Activated naive CD4-positive, alpha-beta T cell treated with anti-CD3 and anti-CD28 coated beads, Interleukin-2, amount 50 U/mL, for 16 hours (primary cell): Measurements from ENCODE around the gene GRIK4.
"Not testable (repeated sequence)": the region's sequence is repeated elsewhere in the genome, so short reads cannot be mapped to it uniquely, and the experiment has no call there.

Experiments
- DNase-seq: peaks from one replicate; pipeline ENCODE4 v3.0.0-alpha.2; 2020

Gene GRIK4

DNA sequence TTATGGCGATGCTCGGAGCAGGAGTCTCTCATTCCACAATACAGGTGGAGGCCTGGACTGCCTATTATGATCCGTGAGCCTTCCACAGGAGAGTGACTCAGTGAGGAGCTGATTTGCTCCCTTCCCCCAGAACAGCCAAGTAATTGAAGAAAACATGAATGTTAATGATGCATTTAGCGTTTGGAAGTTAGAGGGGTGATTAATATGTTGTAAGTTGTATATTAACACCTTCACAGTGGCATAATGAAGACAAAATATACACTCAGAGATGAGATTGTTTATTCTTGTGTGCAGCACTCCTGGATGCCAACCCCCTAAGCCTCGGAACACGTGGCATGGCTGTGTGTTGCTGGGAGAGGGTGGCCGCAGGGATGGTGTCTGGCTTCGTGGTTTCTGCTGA, 98.6 kb downstream of the GRIK4 start:
- no peak for DNase-seq

DNA sequence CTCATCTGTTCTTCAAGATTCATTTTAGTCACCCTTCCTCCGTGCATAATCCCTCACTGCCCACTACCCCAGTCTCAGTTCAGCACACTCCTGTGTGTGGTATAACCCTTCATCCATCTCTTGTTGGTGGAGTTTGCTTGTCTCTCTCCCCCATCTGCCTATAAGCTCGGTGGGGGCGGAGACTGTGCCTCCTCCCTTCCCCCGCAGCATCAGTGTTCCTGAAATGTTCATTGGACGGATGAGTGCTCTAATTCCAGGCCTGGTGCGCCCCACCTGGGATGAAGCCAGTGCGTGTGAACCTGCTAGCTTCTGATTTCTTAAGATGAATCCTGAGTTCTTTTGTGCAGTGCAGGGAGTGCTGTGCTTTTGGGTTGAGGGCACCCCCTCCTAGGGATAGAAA, 100.0 kb downstream of the GRIK4 start:
- DNase-seq = no peak

DNA sequence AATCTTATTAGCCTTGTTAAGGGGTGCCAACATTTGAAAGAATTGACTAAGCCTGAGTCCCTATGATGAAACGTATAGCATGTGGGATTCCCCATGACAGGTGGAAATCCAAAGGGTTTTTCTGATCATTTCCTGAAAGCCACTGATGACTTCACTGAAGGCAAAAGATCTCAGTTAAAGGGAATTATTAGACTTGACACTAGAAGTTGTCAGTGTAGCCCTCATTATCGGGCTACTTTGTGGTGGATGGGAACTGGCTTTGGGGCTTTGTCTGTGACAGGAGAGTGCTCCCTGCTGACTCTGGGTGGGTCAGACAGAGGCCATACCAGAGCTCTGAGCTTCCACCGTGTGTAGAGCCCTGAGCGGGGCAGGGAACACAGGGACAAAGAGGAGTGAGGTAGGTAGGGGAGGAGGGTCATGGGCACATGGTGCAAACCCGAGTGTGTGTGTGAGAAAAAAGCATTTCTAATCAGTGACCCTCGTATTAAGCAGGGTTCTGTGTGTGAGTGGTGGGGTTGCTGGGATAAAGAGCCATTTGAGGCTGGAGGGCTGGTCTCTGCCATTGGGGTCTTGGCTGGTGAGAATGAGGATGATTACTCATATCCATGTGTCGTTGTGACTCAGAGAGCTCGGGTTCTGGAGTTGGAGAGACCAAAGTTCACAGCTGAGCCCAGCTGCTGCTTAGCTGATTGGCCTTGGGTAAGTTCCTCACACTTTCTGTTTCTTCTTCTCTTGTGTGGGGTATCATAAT, 101.1 kb downstream of the GRIK4 start:
- DNase-seq = no peak

DNA sequence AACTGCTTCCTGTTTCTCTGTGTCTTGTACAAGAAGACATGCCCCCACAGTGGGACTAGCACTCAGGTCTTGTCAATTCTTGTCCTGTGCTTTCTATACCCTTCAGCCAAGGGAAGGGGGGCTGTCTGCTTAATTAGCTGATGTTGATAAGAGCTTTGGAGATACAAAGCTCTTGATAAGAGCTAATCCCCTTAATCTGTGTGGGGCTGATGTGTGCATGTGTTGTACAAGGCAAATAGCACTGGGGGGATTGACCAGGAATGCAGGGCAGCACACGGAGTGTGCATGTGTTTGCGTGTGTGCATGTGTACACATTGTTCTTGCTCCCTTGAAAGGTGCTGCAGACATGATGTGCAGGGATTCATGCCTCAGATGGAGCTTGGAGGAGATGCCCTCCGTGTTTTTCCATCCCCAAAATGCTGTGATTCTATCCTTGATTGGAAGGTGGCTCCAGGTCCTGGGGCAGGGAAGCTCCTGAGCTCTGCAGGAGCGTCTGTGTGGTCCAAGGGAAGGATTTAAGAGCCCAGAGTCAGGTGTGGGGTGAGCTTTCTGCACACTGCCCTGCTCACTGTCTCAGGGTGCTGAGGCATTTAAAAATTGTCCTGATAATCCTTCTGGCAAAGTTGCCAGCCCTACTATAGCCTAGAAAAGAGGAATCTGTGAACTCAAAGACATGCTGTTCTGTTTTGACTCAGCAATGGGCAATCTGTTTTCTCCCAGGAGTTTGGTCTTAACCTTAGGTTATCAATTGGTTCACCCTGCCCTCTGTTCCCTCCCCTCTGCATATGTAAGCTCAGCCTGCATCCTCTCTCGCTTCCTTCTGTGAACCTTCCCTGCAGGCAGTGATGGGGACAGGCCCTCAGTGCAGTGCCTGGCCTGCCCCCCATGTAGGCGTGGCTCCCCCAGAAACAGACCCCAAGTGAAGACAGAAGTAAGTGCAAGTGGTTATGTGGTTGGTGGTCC, 102.0 kb downstream of the GRIK4 start:
- DNase-seq = no peak

DNA sequence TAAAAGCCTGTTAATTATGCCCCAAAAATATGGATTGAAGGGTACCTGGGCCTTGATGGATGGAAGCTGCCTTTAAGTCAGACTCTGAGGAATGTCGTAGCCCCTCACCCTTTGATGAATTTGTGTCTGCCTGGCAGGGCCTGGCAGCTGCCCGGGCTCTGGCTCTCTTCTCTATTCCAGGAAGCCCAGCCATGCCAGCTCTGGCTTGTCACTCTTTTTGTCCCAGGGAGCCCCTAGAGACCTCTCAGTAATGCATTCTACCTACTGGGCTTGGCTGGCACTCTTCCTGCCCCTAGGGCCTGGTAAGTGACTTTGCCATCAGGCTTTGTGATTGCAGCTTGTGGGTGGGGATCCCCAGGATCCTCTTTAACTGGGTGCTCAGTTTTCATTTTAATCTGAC, 103.8 kb downstream of the GRIK4 start:
- no peak for DNase-seq

DNA sequence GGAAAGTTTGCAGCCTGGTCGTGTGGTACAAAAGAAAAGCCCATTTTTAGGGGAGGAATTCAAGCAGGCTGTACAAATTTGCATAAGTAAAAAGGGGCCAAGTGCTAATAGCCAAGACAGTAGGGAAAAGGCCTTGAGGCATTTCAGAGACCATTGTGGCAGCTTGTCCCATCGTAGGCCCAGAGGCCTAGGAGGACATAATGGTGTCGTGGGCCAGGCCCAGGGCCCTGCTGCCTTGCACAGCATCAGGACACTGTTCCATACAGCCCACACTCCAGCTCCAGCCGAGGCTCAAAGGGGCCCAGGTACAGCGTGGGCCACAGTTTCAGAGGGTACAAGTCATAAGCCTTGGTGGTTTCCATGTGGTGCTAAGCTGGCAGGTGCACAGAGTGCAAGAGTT, 106.9 kb downstream of the GRIK4 start:
- DNase-seq = no peak

DNA sequence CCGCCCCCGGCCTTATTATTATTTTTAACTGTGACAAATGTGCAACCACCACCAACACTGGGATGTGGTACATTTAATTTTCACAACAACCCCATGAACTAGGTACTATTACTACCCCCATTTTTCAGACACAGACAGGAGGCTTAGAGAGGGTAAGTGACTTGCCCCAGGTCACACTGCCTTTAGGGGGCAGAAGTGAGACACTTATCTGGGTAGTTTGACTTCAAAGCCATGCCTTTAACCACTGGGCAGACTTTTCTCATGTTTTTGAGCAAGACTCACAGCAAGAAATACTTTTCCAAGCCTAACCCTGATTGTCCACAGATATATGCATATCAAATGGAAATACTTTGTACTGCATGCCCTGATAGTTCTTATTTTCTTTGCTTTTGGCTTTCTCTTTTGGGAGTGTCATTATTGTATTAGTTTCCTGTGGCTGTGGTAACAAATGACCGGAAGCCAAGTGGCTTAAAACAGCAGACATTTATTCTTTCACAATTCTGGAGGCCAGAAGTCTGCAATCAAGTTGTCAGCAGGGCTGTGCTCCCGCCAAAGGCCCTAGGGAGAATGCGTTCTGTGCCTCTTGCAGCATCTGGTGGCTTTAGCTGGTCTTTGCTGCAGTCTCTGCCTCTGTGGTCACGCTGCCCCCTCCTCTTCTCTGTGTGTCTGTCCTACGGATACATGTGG, 110.8 kb downstream of the GRIK4 start:
- no peak for DNase-seq

DNA sequence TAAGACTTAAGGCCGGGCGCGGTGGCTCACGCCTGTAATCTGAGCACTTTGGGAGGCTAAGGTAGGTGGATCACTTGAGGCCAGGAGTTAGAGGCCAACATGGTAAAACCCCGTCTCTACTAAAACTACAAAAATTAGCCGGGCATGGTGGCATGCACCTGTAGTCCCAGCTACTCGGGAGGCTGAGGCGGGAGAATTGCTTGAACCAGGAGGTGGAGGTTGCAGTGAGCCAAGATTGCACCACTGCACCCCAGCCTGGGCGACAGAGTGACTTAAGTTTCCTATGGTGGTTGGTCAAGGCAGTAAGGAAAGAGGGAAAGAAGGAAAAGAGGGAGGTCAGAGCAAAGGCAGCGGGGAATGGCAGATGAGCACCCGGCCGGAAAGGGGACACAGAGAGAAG, 113.4 kb downstream of the GRIK4 start:
- not testable (repeated sequence) for DNase-seq

DNA sequence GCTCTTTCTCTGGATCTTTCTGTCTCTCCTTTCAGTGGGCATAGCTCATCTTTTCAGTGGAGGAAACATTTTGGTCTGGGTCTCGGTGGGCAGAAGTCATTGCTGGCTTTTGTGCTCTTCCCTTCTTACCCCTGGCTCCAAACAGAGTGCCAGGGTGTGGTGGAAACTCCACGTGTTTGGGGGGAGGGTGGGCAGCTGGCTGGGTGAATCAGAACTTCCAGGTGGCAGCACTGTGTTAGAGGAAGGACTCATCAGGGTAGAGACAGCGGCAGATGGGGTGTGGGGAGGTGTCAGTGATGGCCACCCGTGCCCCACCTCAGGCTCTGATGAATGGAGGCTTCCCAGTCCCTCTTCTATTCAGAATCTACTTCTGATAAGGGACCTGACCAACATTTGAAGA, 114.0 kb downstream of the GRIK4 start:
- DNase-seq = no peak

DNA sequence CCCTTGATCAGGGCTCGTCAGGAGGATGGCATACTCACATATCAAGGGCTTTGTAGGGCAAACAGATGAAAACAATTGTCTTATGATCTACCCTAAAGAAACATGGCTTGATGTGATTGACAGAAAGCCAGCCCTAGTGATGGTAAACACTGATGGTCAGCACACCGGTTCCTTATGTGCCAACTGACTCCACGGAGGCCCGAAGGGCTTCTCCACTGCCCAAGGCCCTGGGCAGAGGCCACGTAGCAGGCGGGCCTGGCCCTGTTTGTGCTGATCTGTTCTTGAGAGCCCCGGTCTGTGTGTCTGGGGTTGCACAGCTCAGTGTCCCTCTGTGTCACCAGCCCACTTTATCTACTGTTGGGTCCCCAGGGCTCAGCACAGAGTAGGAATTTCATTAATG, 115.2 kb downstream of the GRIK4 start:
- no peak for DNase-seq

DNA sequence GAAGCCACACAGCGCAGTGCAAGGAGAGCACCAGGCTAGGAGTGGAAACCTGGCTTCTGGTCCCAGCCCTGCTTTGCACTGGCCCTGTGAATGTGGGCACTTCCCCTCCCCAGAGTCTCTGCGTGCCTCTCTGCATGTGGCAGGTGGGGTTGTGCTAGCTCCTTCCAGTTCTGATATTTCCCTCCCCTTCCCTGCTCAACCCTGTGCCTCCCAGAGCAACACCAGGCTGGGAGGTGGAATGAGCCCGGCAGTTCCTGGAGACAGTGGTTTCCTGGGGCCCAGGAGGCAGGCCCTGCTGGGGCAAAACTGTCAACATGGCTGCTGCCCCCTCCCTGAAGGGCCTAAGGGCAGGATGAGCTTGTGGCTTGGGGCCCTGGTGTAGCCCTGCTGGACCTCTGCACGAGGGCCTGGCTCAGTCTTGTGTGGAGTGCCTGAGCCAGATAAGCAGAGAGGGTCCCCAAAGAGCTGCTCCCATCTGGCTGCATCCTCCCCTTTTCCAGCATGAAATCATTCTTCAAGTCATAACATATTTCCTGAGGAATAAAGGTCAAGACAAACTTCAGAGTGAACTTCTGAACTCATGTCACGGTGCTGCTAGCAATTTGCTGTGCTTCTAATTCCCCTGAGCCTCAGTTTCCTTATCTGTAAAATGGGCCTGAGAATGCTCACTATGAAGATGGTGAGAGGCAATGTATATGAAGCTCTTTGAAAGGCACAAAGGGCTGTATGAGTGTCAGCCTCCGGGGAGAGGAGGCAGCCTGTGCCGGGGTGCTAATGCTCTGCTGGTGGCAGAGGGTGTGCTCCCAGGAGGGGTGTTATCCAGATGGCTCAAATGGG, 116.0 kb downstream of the GRIK4 start:
- no peak for DNase-seq

DNA sequence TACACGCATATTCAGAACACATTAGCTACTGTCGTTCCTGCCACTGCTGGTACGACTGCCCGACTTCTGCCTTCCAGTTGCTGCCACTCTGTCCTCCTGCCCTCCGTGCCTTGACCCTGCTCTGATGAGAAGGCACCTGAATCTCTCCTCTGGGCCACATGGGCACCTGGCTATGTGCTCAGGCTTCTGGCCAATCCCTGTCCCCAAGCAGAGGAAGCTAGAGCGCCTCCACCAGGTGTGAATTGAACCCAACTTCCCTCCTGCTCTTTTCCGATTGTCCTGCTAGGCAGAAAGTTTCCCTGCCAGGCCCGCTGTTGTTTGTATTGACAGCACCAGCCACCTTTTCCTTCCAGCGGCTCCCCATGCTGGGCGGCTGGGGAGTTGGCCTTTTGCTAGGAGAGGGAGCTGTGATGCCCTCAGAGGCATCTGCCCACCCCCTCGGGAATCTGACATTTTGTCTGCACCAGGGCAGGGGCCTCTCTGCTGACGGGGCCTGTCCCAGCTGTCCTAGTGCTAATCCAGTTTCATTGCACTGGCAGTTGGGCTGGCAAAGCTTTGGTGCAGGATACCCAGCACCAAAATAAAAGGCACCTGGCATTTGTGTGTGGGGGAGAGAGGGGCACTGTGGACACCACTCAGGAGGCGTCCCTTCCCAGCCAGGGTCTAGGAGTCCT, 118.0 kb downstream of the GRIK4 start:
- no peak for DNase-seq

DNA sequence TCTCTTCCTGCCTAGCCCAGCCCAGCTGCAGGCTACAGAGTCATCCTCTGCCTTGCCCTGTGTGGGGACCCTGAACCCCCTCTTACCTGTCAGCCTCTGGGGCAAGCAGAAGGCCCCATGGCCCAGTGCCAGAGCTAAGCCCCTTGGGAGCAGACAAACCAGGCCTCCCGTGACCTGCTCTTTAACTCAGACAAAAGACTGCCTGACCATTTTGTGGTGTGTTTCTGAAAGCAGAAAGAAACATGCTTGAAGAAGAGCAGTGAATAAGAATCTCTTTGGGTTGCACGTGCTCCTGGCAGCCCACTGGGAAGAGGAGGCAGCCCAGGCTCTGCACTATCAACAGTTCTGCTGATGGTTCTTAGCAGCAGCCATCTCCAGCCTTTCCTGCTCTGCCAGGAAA, 118.6 kb downstream of the GRIK4 start:
- DNase-seq = no peak

DNA sequence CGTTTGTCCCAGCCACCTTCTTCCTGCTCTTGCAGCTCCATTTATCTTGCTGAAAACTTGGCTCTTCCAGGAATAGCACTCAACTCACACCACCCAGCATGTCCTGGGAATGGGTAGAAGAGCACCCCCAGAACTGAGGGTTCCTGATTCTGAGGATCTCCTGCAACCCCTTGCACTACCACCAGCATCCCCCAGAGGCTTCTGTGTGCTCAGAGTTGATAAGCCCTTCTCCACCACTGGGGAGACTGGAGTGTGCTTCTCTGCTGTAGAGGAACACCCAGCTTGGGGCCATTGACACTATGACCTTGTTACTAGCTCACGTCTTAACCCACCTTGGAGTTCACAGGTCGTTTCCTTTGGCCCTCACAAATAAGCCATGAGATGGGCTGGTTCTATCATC, 121.0 kb downstream of the GRIK4 start:
- no peak for DNase-seq

DNA sequence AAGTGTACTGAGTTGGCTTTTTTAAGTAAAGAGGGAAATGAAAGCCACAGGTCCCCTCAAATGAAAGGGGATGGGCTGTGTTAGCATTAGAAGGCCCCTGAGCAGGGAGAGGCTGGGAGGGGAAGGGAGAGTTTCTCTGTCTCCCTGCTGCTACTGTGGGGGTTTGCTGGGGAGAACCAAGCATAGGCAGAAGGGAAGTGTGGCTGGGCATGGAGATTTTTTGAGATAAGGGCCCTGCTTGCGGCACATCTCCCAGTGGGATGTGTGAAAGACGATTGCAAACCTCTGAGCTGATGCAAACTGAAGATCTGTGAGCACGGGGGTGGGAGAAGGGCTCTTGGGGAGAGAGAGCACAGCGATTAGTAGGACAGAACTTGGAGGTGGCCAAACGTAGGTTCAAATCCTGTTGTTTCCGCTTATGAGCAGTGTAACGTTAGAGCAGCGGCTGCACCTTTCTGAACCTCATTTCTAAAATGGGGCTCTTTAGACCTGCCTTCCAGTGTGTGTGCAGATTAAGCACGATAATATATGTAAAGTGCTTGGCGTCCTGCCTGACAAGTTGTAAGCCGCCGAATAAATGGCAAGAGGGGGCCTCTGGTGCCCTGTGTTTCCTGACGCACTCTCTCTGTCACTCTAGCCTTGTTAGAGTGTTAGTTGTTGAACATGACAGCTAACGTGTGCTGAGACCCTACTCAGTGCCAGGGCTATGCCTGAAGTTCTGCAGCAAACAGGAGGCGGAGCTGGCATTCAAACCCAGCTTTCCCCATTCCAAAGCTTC, 122.3 kb downstream of the GRIK4 start:
- no peak for DNase-seq

DNA sequence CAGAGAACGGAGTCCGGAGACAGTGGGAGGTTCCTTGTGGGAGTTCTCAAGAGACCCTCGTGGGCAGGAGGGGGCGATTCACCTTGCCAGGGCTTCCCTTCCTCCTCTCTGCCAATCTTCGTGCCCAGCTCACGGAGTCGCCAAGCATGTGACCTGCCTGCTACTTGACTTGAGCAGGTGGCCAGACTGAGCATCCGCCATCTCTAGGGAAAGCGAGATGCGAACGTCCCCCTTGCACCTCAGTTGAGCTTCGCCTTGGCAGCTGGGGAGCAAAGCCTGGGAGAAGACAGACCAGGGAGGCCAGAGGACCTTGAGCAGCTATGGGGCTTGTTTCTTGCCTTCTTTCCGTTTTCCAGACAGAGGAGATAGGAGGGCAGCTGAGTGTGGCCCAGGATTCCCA, 123.2 kb downstream of the GRIK4 start:
- no peak for DNase-seq

DNA sequence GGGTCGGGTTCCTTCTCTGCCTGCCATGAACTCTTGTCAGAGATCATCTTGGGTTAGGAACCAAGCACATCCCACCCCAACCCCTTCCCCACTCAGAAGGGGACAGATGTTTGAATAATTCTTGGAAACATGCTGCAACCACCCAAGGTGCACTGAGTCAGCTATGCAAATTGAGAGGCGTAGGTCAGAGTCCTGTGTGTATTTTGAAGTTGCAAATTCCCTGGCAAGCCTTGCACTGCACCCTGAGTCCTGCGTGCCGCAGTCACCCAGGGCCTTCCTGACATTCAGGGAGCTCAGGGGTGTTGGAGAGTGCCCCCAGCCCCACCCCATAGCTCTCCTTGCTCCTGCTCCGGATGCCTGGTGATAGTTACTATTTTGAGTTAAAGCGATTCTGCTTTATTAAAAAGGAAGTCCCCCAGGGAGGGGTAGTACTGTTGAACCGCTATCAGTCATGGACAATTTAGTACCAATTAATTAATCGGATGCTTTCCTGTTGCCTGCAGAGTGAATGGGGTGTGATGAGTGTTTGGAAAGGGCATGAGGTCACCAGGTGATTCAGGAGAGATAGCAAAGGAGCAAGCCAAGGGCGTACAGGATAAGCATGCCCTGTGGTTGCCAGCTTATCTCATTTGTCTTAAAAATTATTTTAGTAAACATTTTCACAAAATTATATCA, 123.7 kb downstream of the GRIK4 start:
- no peak for DNase-seq

DNA sequence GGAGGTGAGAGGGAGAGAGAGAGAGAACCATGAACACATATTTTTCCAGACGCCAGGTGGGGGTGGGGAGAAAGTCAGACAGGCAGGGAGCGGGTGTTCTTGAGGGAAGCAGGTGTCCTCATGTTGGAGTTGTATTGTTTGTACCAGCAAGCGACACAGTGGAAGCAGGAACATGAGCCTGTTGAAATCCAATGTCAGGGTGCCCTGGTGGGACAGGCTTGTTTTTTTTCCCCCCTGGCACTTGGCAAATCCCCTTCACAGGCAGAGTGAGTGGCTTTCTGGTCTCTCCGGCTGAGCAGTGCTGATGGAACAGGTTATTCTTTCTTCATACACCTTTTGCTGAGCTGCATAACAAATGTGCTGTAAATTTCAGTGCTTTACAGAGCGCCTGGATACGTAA, 125.6 kb downstream of the GRIK4 start:
- DNase-seq = no peak

DNA sequence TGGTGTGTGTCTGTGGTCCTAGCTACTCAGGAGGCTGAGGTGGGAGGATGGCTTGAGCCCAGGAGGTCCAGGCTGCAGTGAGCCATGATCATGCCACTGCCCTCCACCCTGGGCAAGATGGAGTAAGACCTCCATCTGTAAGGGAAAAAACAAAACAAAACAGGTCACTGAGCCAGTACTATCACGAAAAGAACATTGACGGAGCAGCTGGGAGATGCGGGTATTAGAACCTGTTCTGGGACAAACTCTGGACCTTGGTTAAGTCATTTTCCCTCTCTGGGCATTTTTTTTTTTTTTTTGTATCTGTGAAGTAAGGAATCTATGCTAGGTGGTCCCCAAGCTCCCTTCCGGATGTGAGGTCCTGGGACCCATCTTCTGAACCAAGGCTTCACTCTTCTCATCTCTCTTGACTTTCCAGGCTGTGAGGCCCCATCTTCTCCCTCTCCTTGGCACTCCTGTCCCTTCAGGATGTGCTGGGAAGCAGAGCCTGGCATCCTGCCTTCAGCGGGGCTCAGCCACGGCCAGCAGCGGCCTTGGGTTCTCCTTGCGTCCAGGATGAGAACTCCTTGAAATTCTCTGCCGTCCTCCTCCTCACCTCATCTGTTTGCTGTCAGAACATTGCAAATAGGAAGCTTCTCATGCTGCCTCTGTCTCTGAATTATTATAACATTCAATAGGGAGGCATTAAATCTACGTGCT, 130.8 kb downstream of the GRIK4 start:
- no peak for DNase-seq

DNA sequence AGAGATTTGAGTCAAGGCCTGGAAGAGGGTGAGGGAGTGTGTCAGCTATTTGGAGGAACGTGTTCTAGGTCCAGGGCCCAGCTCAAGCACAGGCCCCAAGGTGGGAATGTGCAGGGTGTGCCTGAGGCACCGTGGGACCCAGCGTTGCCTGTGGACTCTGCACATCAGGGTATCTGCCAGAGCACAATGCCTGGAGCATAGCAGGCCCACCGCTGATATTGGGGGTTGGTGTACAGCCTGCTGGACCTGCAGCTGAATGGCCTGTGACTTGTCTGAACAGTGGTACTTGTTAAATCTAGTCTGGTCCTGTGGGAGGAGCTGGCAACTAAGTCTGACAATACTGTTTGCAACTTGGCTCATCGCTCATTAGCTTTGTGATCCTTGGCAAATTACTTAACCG, 131.7 kb downstream of the GRIK4 start:
- DNase-seq = no peak
